Hepatic stellate cell (primary cell): ENCODE data around the gene TCL1A.
"Not testable (repeated sequence)": the region's sequence is repeated elsewhere in the genome, so short reads cannot be mapped to it uniquely, and the experiment has no call there.

Experiments
- DNase-seq: peaks from one replicate; pipeline ENCODE4 v3.0.0; 2011; ENCODE audit warnings: low spot score

The TCL1A gene

GRCh38 chr14:95713596-95714371 lies at the start of gene TCL1A:
Gene TCL1A (minus strand): TSS chr14:95714125. CDS start chr14:95714066, 59 bp downstream.
- no peak for DNase-seq

- DNase-seq = not testable (repeated sequence)
These were observed 49.1 kb upstream of the TCL1A start for GRCh38 chr14:95763032-95763431.

- no peak for DNase-seq
These were observed 47.5 kb upstream of the TCL1A start for GRCh38 chr14:95761436-95761835.

GRCh38 chr14:95760596-95760995 lies 46.7 kb upstream of the TCL1A start:
- DNase-seq = no peak

GRCh38 chr14:95759941-95760340 lies 46.0 kb upstream of the TCL1A start:
- no peak for DNase-seq

- no peak for DNase-seq
These were observed 44.4 kb upstream of the TCL1A start for GRCh38 chr14:95758331-95758730.

GRCh38 chr14:95756751-95757150 lies 42.8 kb upstream of the TCL1A start:
- no peak for DNase-seq

- no peak for DNase-seq
These were observed 42.2 kb upstream of the TCL1A start for GRCh38 chr14:95756127-95756526.

- no peak for DNase-seq
These were observed 27.9 kb upstream of the TCL1A start for GRCh38 chr14:95741781-95742180.

GRCh38 chr14:95741038-95741490 lies 27.1 kb upstream of the TCL1A start:
- DNase-seq = no peak

- no peak for DNase-seq
These were observed 25.4 kb upstream of the TCL1A start for GRCh38 chr14:95739356-95739755.

- DNase-seq = no peak
These were observed 19.3 kb upstream of the TCL1A start for GRCh38 chr14:95733212-95733611.

- DNase-seq = no peak
These were observed 16.2 kb upstream of the TCL1A start for GRCh38 chr14:95730126-95730525.

GRCh38 chr14:95729402-95730028 lies 15.6 kb upstream of the TCL1A start:
- not testable (repeated sequence) for DNase-seq

- DNase-seq = no peak
These were observed 13.3 kb upstream of the TCL1A start for GRCh38 chr14:95727056-95727700.

GRCh38 chr14:95725685-95726336 lies 11.9 kb upstream of the TCL1A start:
- no peak for DNase-seq

- DNase-seq = no peak
These were observed 8.7 kb upstream of the TCL1A start for GRCh38 chr14:95722525-95723190.

GRCh38 chr14:95712398-95712797 lies 1.5 kb downstream of the TCL1A start:
- no peak for DNase-seq

- no peak for DNase-seq
These were observed 2.3 kb downstream of the TCL1A start for GRCh38 chr14:95711476-95712176.

GRCh38 chr14:95710106-95710505 lies 3.8 kb downstream of the TCL1A start:
- no peak for DNase-seq

- DNase-seq = no peak
These were observed 6.6 kb downstream of the TCL1A start for GRCh38 chr14:95707327-95707726.
